Naive thymus-derived CD8-positive, alpha-beta T cell (primary cell): ENCODE results near the gene RTEL1. TPM values are rescaled to one million over a fixed set of nuclear protein-coding genes. Genes with fewer than 3 reads are reported as not detected.

ENCODE experiments used
- ATAC-seq, 2 donors: fragments of 150-1000 bp; cut with Tn5 transposase in 1 of 2; sonication (Bioruptor Pico), chemical (Tn5 transposase) in 1 of 2; 1 replicate in 1 of 2; 2 replicates in 1 of 2; pipeline ENCODE4 v1.10.0; 2021; ENCODE audit warnings: mild to moderate bottlenecking in 2 of 2, moderate library complexity in 2 of 2
- POLR2A ChIA-PET: fragments of 350-600 bp; sonication (Branson Sonifier 250); formaldehyde crosslinking; loops from one replicate; lab custom pipeline; 2021; ENCODE audit warnings: antibody characterized with exemption; lab: Charles Lee
- DNase-seq, 10 donors: peaks; one replicate each; pipeline versions ENCODE4 v3.0.0 to v3.0.0-alpha.2; 2020 to 2022
- H3K27ac Mint-ChIP-seq, 10 donors: one replicate each; pipeline ENCODE4 v1.8.0; 2020 to 2022; ENCODE audit warnings: mild to moderate bottlenecking in 10 of 10, mixed read lengths in 10 of 10, moderate library complexity in 4 of 10, inconsistent platforms in 1 of 10
- H3K27me3 Mint-ChIP-seq, 5 donors: one replicate each; pipeline ENCODE4 v1.8.0; 2021 to 2022; ENCODE audit warnings: mixed read lengths in 5 of 5
- H3K36me3 Mint-ChIP-seq, 3 donors: one replicate each; pipeline ENCODE4 v1.8.0; 2020 to 2022; ENCODE audit warnings: mixed read lengths in 3 of 3, mild to moderate bottlenecking in 2 of 3, inconsistent platforms in 1 of 3
- H3K4me1 Mint-ChIP-seq, 4 donors: one replicate each; pipeline ENCODE4 v1.8.0; 2021 to 2022; ENCODE audit warnings: mixed read lengths in 4 of 4
- H3K4me3 Mint-ChIP-seq, 10 donors: one replicate each; pipeline ENCODE4 v1.8.0; 2020 to 2022; ENCODE audit warnings: mild to moderate bottlenecking in 10 of 10, mixed read lengths in 10 of 10, moderate library complexity in 6 of 10, inconsistent platforms in 1 of 10
- H3K9me3 Mint-ChIP-seq, 9 donors: one replicate each; pipeline ENCODE4 v1.8.0; 2020 to 2022; ENCODE audit warnings: mixed read lengths in 9 of 9, mild to moderate bottlenecking in 3 of 9, inconsistent platforms in 1 of 9, moderate library complexity in 1 of 9
- polyA plus RNA-seq, 3 donors: library from polyadenylated mRNA; unstranded; fragments of 300-500 nt; fragmentation: Illumina TruSeq; gene quantifications; one replicate each; pipeline ENCODE4 v1.2.3, GENCODE V29; 2021
- total RNA-seq, 8 experiments: library from RNA in 2 of 8; stranded (reverse) in 2 of 8; gene quantifications; one replicate each; pipeline ENCODE4 v1.2.3 and lab custom pipeline; 2021 to 2026

Gene RTEL1
- total and polyA plus RNA-seq, 5 experiments from 2014 or later = 3.2 to 25.5 (median 6.8) TPM

GRCh38 chr20:63686492-63687321 is 28.6 kb downstream of the RTEL1 start:
- peaks cover 0 to 12% (median 6%) of the 10 kb centered on the region in 4 donors for H3K4me1 Mint-ChIP-seq
- H3K4me3 Mint-ChIP-seq = no peak overlapping the region
- H3K27me3 Mint-ChIP-seq = no peaks in the 10 kb centered on the region
- no peaks in the 10 kb centered on the region for H3K36me3 Mint-ChIP-seq
- H3K9me3 Mint-ChIP-seq = no peaks in the 10 kb centered on the region
- H3K27ac Mint-ChIP-seq = no peak overlapping the region
- ATAC-seq (peak; percentile 24 to 63), DNase-seq (no peak)
- POLR2A ChIA-PET = interaction anchor here (1.2 to 1.4 kb wide), 4 partner anchors 10 to 60 kb away, joined by 3 to 4 read pairs (median 3); partner anchors contain the start of genes GMEB2 and TNFRSF6B

DNA sequence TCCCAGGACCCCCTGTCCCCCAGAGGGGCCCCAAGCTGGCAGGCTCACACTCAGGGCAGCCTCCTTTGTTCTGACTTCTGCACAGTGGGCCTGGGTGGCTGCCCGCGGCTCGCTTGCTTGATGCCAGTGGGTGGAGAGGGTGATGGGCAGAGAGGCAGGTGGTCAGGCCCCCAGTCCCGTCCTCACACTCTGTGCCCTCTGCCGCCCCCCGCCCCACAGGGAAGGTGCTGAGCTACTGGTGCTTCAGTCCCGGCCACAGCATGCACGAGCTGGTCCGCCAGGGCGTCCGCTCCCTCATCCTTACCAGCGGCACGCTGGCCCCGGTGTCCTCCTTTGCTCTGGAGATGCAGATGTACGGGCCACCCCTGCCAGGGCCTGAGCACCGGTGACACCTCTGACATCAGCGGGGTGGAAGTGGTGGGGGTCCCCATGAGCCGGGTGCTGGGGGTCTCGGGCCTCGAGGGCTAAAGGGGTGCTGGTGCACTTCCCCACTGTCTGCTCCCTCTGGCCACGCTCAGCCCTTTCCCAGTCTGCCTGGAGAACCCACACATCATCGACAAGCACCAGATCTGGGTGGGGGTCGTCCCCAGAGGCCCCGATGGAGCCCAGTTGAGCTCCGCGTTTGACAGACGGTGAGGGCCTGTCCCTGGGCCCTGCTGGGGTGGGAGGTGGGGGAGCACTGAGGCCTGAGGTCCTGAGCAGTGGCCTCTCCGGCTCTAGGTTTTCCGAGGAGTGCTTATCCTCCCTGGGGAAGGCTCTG is 29.5 kb downstream of the RTEL1 start:
- peaks cover 0 to 12% (median 6%) of the 10 kb centered on the region in 4 donors for H3K4me1 Mint-ChIP-seq
- no peak overlapping the region for H3K27ac Mint-ChIP-seq
- POLR2A ChIA-PET = interaction anchor here (1.2 to 1.4 kb wide), 4 partner anchors 9 to 61 kb away, joined by 3 to 4 read pairs (median 3); partner anchors contain the start of genes GMEB2 and TNFRSF6B
- no peak for DNase-seq
- H3K9me3 Mint-ChIP-seq = peaks cover 0 to 1% (median 0%) of the 10 kb centered on the region in 9 donors
- H3K36me3 Mint-ChIP-seq = no peaks in the 10 kb centered on the region
- no peaks in the 10 kb centered on the region for H3K27me3 Mint-ChIP-seq
- peak overlapping the region in 1 of 10 donors; percentile 29 for H3K4me3 Mint-ChIP-seq
- no peak for ATAC-seq

DNA sequence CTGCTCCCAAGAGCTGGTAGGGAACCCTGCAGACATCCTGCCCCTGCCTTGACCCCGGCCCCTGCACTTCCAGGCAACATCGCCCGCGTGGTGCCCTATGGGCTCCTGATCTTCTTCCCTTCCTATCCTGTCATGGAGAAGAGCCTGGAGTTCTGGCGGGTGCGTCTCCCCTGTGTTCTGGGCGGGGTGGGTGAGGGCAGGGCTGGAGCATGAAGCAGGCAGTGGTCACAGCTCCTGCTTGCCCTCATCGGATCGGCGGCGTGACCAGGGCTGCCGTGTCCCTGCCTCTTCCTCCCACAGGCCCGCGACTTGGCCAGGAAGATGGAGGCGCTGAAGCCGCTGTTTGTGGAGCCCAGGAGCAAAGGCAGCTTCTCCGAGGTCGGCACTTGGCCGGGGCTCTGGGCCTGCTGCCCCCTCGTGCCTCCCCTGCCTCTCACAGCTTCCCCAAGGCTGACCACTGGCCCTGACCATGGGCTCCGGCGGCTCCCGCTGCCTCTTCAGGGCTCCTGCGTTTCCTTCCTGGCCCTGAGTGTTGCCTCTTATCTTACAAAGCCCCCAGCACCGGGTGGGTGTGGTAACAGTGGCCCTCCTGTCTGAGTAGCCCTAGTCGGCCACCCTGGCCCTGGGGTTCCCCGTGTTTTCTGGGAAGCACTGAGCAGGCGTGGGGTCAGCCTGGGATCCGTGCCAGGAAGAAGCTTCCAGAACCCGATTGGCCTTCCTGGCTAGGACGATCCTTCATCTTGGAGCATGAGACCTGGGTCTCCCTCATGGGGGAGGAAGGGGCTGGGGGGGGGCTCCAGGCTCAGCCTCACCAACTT is 30.3 kb downstream of the RTEL1 start:
- Mint-ChIP-seq H3K4me1 (peaks cover 0 to 12% (median 6%) of the 10 kb centered on the region in 4 donors), H3K27ac (peak overlapping the region in 1 of 10 donors; percentile 40), H3K36me3 (no peaks in the 10 kb centered on the region), H3K4me3 (no peak overlapping the region), H3K27me3 (no peaks in the 10 kb centered on the region), H3K9me3 (peaks cover 0 to 2% (median 0%) of the 10 kb centered on the region in 9 donors)
- POLR2A ChIA-PET = interaction anchor here (0.5 kb wide), 1 partner anchor 185 kb away, joined by 4 read pairs; no protein-coding TSS in a partner anchor
- ATAC-seq = no peak
- no peak for DNase-seq

DNA sequence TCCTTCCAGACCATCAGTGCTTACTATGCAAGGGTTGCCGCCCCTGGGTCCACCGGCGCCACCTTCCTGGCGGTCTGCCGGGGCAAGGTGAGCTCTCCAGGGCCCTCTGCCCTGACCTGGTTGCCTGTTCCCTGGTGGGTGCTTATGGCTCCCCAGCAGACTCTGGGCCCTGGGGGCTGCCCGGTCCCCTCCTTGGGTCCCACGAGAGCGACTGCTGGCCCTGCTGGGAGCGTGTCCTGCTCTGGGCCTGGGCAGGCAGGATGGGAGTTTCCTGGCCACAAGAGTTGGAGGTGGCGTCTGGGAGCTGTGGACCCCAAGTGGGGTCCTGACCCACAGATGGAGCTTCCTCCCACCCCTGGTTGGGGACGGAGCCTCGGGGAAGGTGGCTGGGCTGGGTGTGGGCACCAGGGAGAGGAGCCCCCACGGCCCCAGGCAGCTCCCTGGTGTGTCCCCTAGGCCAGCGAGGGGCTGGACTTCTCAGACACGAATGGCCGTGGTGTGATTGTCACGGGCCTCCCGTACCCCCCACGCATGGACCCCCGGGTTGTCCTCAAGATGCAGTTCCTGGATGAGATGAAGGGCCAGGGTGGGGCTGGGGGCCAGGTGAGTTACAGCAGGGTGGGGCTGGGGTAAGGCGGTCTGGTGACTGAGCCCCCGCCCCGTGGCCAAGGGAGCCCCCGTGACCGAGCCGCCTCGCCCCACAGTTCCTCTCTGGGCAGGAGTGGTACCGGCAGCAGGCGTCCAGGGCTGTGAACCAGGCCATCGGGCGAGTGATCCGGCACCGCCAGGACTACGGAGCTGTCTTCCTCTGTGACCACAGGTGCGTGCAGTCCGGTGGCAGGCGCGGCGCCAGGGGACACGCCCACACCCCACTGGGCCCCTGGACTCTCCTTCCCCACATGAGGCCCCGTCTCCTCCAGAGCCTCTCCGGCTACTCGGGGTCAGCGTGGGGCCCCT is 31.2 kb downstream of the RTEL1 start:
- peaks cover 0 to 16% (median 4%) of the 10 kb centered on the region in 4 donors for H3K4me1 Mint-ChIP-seq
- DNase-seq (peak in 1 of 10 donors; percentile 64), ATAC-seq (no peak)
- H3K27ac Mint-ChIP-seq = no peak overlapping the region
- H3K9me3 Mint-ChIP-seq = peaks cover 0 to 5% (median 0%) of the 10 kb centered on the region in 9 donors
- H3K4me3 Mint-ChIP-seq = no peak overlapping the region
- POLR2A ChIA-PET = interaction anchor here (0.5 kb wide), 2 partner anchors 86 to 184 kb away, joined by 3 to 4 read pairs; no protein-coding TSS in a partner anchor
- peaks cover 0 to 3% (median 0%) of the 10 kb centered on the region in 3 donors for H3K36me3 Mint-ChIP-seq
- H3K27me3 Mint-ChIP-seq = no peaks in the 10 kb centered on the region

DNA sequence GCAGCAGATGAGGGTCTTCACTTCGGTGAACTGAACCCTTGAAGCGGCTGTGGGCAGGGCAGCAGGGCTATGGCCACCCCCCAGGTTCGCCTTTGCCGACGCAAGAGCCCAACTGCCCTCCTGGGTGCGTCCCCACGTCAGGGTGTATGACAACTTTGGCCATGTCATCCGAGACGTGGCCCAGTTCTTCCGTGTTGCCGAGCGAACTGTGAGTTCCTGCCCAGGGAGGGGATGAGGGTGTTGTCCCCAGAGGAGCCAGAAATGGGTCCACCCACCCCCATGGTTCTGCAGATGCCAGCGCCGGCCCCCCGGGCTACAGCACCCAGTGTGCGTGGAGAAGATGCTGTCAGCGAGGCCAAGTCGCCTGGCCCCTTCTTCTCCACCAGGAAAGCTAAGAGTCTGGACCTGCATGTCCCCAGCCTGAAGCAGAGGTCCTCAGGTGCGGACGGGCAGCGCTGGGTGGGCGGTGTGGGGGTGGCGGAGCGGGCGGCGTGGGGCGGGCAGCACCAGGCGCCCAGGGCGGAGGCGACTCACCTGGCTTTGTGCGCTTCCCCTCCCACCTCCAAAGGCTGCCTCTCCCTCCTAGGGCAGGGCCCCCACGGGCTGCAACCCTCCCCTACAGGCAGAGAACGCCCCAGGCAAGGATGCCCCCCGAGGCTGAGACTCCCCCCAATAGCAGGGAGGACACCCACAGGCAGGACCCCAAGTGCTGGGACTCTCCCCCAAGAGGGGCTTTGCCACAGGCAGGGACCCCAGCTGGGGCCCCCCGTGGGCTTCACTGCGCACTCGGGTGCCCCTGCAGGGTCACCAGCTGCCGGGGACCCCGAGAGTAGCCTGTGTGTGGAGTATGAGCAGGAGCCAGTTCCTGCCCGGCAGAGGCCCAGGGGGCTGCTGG is 32.1 kb downstream of the RTEL1 start:
- H3K36me3 Mint-ChIP-seq = peaks cover 0 to 3% (median 0%) of the 10 kb centered on the region in 3 donors

DNA sequence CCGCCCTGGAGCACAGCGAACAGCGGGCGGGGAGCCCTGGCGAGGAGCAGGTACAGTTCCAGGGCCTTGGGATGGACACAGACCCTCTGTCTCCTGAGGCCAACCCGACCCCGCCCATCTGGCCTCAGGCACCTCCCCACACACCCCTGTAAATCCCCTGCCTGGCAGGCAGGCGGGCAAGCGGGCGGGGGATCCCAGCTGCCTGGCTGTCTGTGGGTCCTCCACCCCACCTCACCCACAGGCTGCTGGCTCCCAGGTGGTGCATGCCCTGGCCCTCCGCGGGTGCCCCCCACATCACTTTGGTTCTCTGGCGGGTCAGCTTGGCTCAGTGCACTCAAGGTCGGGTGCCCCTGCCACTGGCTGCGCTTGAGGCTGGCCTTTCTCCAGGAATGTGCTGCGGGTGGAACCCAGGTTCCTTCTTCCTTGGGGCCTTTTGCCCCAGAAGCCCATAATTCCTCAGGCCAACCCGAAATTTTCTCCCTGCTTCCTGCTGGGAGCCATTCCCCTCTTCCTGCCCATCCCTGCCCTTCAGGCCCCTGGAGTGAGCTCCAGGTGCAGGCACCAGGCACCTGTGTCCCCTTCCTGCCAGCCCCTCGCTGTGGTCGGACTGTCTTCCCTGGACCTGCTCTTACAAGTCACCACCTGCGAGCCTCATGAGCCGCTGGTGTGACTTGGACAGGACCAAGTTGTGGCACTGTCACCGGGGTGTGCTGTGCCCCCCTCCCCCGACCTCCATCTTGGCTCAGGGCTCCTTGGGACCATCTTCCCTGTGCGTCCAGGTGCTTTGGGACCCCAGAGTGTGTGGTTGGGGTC is 33.0 kb downstream of the RTEL1 start:
- peaks cover under 1 to 21% (median 7%) of the 10 kb centered on the region in 4 donors for H3K4me1 Mint-ChIP-seq
- peak overlapping the region in 2 of 10 donors; percentile 71 to 83 for H3K27ac Mint-ChIP-seq
- peaks cover 0 to 4% (median 0%) of the 10 kb centered on the region in 3 donors for H3K36me3 Mint-ChIP-seq
- peak overlapping the region in 2 of 10 donors; percentile 19 to 45 for H3K4me3 Mint-ChIP-seq
- peak in 2 of 10 donors; percentile 5 to 56 for DNase-seq
- POLR2A ChIA-PET = interaction anchor here (1.5 kb wide), 1 partner anchor 184 kb away, joined by 3 read pairs; no protein-coding TSS in a partner anchor
- no peaks in the 10 kb centered on the region for H3K27me3 Mint-ChIP-seq
- peaks cover 0 to 5% (median 0%) of the 10 kb centered on the region in 9 donors for H3K9me3 Mint-ChIP-seq
- ATAC-seq = peak in 1 of 2 donors; percentile 17

More for the DNA sequence above, 32.1 kb downstream of the RTEL1 start:
- Mint-ChIP-seq H3K27me3 (no peaks in the 10 kb centered on the region), H3K27ac (peak overlapping the region in 1 of 10 donors; percentile 83), H3K4me3 (no peak overlapping the region), H3K4me1 (peaks cover 0 to 16% (median 4%) of the 10 kb centered on the region in 4 donors), H3K9me3 (peaks cover 0 to 5% (median 0%) of the 10 kb centered on the region in 9 donors)
- DNase-seq (peak in 2 of 10 donors; percentile 2 to 61), ATAC-seq (no peak)
- POLR2A ChIA-PET = no interaction called here

- DNase-seq (peak in 1 of 10 donors; percentile 3), ATAC-seq (no peak)
- Mint-ChIP-seq H3K27ac (peak overlapping the region in 2 of 10 donors; percentile 66 to 83), H3K4me1 (peaks cover 3 to 19% (median 9%) of the 10 kb centered on the region in 4 donors), H3K4me3 (peak overlapping the region in 1 of 10 donors; percentile 19), H3K9me3 (peaks cover 0 to 5% (median 0%) of the 10 kb centered on the region in 9 donors), H3K27me3 (no peaks in the 10 kb centered on the region), H3K36me3 (peaks cover 0 to 5% (median 0%) of the 10 kb centered on the region in 3 donors)
- POLR2A ChIA-PET = interaction anchor here (1.5 kb wide), 1 partner anchor 183 kb away, joined by 3 read pairs; no protein-coding TSS in a partner anchor
Measured at GRCh38 chr20:63691711-63692435, 33.8 kb downstream of the RTEL1 start.

DNA sequence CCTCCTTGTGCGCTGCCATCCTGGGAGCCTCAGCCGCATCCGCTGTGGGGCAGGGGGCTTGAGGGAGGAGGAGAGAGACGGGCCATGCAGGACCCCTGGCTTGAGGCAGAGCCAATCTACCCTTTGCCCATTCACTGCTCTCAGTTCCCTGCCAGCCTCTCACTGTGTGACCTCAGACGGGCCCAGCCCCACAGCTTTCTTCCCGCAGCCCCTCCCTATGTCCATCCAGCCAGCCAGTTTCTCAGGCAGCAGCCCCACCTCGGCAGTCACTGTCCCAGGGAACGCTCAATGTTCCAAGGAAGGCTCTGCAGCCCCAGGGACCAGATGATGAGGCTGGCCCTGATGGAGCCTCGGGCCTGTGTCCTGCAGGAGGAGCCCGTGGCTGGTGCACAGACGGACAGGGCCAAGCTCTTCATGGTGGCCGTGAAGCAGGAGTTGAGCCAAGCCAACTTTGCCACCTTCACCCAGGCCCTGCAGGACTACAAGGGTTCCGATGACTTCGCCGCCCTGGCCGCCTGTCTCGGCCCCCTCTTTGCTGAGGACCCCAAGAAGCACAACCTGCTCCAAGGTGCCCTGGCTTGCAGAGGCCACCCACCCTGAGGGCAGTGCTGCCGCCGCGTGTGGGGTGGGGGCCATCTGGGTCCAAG is 34.4 kb downstream of the RTEL1 start:
- peaks cover 5 to 21% (median 13%) of the 10 kb centered on the region in 4 donors for H3K4me1 Mint-ChIP-seq
- peak overlapping the region in 2 of 10 donors; percentile 20 to 50 for H3K4me3 Mint-ChIP-seq
- peaks cover 0 to 5% (median 0%) of the 10 kb centered on the region in 3 donors for H3K36me3 Mint-ChIP-seq
- ATAC-seq (no peak), DNase-seq (peak in 1 of 10 donors; percentile 61)
- peak overlapping the region in 5 of 10 donors; percentile 29 to 77 (median 48) for H3K27ac Mint-ChIP-seq
- H3K9me3 Mint-ChIP-seq = peaks cover 0 to 5% (median 0%) of the 10 kb centered on the region in 9 donors
- POLR2A ChIA-PET = interaction anchor here (1.5 kb wide), 1 partner anchor 182 kb away, joined by 3 read pairs; no protein-coding TSS in a partner anchor
- no peaks in the 10 kb centered on the region for H3K27me3 Mint-ChIP-seq
